ENCODE results near the gene SLC27A2.

GRCh38 chr15:50162969-50163718, 18.9 kb upstream of the SLC27A2 start:
- no peak for TF ChIP-seq GATA3 (IDR thresholded peaks at IDR 0.05; ENCODE audit: low read depth, low read length)
- no peak for TF ChIP-seq GATA2 (IDR thresholded peaks at IDR 0.05; ENCODE audit: low read depth, low read length)
